Upper lobe of right lung (tissue), 1 donor: Measurements from ENCODE around the gene SKIC2. TPM values are rescaled to one million over a fixed set of nuclear protein-coding genes. Genes with fewer than 3 reads are reported as not detected.

Experiments used
- ATAC-seq: fragments of 200-7000 bp; cut with Tn5 transposase; one replicate; pipeline ENCODE4 v1.9.1; 2020; ENCODE audit warnings: mild to moderate bottlenecking, moderate library complexity
- DNase-seq: peaks from one replicate; pipeline ENCODE4 v3.0.0-alpha.2; 2020
- H3K27ac ChIP-seq: fragments of 200-600 bp; one replicate; pipeline ENCODE4 v1.8.0; 2022
- H3K27me3 ChIP-seq: fragments of 200-600 bp; one replicate; pipeline ENCODE4 v1.8.0; 2022; ENCODE audit warnings: mild to moderate bottlenecking
- H3K36me3 ChIP-seq: fragments of 200-600 bp; one replicate; pipeline ENCODE4 v1.8.0; 2022
- H3K4me1 ChIP-seq: fragments of 200-600 bp; one replicate; pipeline ENCODE4 v1.8.0; 2022
- H3K4me3 ChIP-seq: fragments of 200-600 bp; one replicate; pipeline ENCODE4 v1.8.0; 2022; ENCODE audit warnings: mild to moderate bottlenecking
- H3K9me3 ChIP-seq: fragments of 200-600 bp; one replicate; pipeline ENCODE4 v1.8.0; 2022
- CTCF ChIP-seq: fragments of 200-600 bp; IDR thresholded peaks from one replicate; pipeline ENCODE4 v1.8.0; 2022; ENCODE audit warnings: antibody characterized with exemption
- intact Hi-C: fragments of 100-400 bp; cut with DNase I; formaldehyde crosslinking; loops from one replicate; pipeline ENCODE4 v1.11.0; 2022
- total RNA-seq: library from RNA; stranded (reverse); fragmentation: NEBNext Ultra II Directional; extraction: Animal tissue kit (Norgen Biotek cat#: 25700); gene quantifications from one replicate; pipeline ENCODE4 v1.2.1, GENCODE V29; 2021
- donor health status: DM: no; HTN: yes; CAD: no; lungs with severe emphysema.

Gene SKIC2
- total RNA-seq, 1 donor from 2014 or later: 58.8 TPM

GRCh38 chr6:31966997-31967925 lies 8.3 kb downstream of the SKIC2 start:
- H3K9me3 ChIP-seq: no peaks in the 10 kb centered on the region
- no peak for TF ChIP-seq CTCF
- H3K4me1 ChIP-seq: peaks cover 11% of the 10 kb centered on the region
- H3K4me3 ChIP-seq: no peak overlapping the region
- intact Hi-C loops: no loop called here
- no peaks in the 10 kb centered on the region for H3K27me3 ChIP-seq
- ATAC-seq (no peak), DNase-seq (no peak)
- no peak overlapping the region for H3K27ac ChIP-seq
- H3K36me3 ChIP-seq: peaks cover 75% of the 10 kb centered on the region

GRCh38 chr6:31967926-31968320 lies 8.9 kb downstream of the SKIC2 start:
- Histone ChIP-seq H3K9me3 (no peaks in the 10 kb centered on the region), H3K27ac (no peak overlapping the region), H3K27me3 (no peaks in the 10 kb centered on the region), H3K4me1 (peaks cover 13% of the 10 kb centered on the region), H3K36me3 (peaks cover 69% of the 10 kb centered on the region), H3K4me3 (no peak overlapping the region)
- intact Hi-C loops: no loop called here
- DNase-seq (no peak), ATAC-seq (no peak)
- TF ChIP-seq CTCF: no peak

- peaks cover 17% of the 10 kb centered on the region for H3K4me1 ChIP-seq
- intact Hi-C loops: no loop called here
- H3K4me3 ChIP-seq: no peak overlapping the region
- ATAC-seq (no peak), DNase-seq (no peak)
- H3K9me3 ChIP-seq: no peaks in the 10 kb centered on the region
- no peak for TF ChIP-seq CTCF
- no peaks in the 10 kb centered on the region for H3K27me3 ChIP-seq
- H3K27ac ChIP-seq: no peak overlapping the region
- peaks cover 65% of the 10 kb centered on the region for H3K36me3 ChIP-seq
These were observed 9.4 kb downstream of the SKIC2 start for GRCh38 chr6:31968326-31968725.

GRCh38 chr6:31968791-31969711 lies 10.1 kb downstream of the SKIC2 start:
- no peak for TF ChIP-seq CTCF
- intact Hi-C loops: no loop called here
- Histone ChIP-seq H3K4me1 (peaks cover 20% of the 10 kb centered on the region), H3K27ac (no peak overlapping the region), H3K4me3 (no peak overlapping the region), H3K9me3 (no peaks in the 10 kb centered on the region), H3K36me3 (peaks cover 58% of the 10 kb centered on the region), H3K27me3 (no peaks in the 10 kb centered on the region)
- DNase-seq (no peak), ATAC-seq (no peak)

GRCh38 chr6:31969712-31970603 lies 11.0 kb downstream of the SKIC2 start:
- Histone ChIP-seq H3K4me1 (peaks cover 20% of the 10 kb centered on the region), H3K36me3 (peaks cover 50% of the 10 kb centered on the region), H3K27ac (no peak overlapping the region), H3K9me3 (no peaks in the 10 kb centered on the region), H3K4me3 (no peak overlapping the region), H3K27me3 (no peaks in the 10 kb centered on the region)
- intact Hi-C loops: no loop called here
- TF ChIP-seq CTCF: no peak
- DNase-seq (no peak), ATAC-seq (no peak)
